Pons (tissue), 1 donor: ENCODE data around the gene C12orf76.

Source experiments
- DNase-seq: peaks from one replicate; pipeline ENCODE4 v3.0.0-alpha.2; 2016; ENCODE audit warnings: low spot score

The C12orf76 gene

GRCh38 chr12:109995686-109996482, 52.4 kb downstream of the C12orf76 start, which contains the start of gene GIT2:
TSS of gene GIT2 (minus strand) at chr12:109996368. CDS start at chr12:109996224, 144 bp downstream.
- DNase-seq: peak; percentile 96

- DNase-seq: no peak
Measured at GRCh38 chr12:109995361-109995685, 53.0 kb downstream of the C12orf76 start.

GRCh38 chr12:109994401-109995175, 53.7 kb downstream of the C12orf76 start:
- DNase-seq: no peak

- DNase-seq: no peak
Measured at GRCh38 chr12:109993091-109993490, 55.2 kb downstream of the C12orf76 start.

GRCh38 chr12:109991586-109991985, 56.7 kb downstream of the C12orf76 start:
- DNase-seq: no peak
